NCI-H748 treated with DMSO at 0.1 percent for 48 hours (cell line): ENCODE results near the gene KIF25.
"Not testable (repeated sequence)": the region's sequence is repeated elsewhere in the genome, so short reads cannot be mapped to it uniquely, and the experiment has no call there.

ENCODE experiments used
- DNase-seq: peaks from one replicate; lab custom pipeline; 2025; lab: John Stamatoyannopoulos, UW

The KIF25 gene

DNA sequence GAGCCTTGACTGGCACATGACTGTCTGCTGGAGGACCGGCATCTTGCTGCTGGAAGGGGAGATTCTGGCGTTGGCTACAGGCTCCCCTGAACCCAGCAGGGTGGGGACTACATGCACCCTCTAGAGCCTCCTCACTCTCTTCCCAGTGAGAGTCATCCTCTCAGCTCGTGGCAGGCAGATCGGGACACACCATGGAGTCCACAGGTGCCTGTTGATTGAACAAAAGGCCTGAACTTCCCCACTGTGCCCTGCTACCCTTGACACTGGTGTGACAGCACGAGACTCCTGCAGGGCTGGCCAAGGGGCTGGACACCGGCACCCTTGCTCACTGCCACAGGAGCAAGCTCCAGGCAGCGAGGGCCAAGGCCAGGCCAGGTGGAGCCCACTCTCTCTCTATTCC lies 73.3 kb downstream of the KIF25 start:
- no peak for DNase-seq

DNA sequence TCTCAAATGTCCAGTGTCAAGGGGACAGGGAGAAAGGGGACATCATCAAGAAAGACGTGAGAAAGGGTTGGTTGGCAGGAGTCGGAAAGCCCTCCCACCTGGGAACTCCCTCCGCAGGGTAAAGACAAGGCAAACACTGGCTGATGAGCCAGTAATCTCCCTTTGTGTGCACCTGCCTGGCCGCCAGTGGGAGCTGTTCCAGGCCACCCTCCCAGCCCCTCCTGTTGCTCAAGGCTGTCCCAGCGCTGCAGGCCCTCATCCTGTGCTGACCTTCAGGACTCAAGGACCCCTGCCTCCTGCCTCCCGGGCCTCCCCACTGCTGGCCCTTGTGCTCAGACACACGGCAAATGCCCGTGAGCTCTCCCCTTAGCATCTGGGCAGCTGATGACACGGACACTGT lies 74.1 kb downstream of the KIF25 start:
- DNase-seq: no peak

DNA sequence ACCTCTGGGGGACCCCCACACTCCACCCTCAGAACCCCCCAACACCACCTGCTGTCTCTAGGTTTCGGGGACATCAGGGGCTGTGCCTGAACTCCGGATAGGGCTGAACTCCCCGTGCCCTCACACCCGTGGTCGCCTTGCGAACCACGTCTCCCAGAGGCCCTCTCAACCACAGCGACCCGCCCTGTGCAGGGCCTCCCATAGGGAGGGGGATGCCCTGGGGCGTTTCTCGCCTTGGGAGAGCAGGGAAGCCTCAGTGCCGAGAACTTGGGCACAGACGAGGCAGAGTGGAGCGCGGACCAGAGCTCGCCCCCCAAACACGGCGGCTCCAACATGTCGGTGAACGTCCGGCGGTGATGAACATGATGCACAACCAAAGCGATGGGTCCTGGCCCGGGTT lies 74.8 kb downstream of the KIF25 start:
- no peak for DNase-seq

DNA sequence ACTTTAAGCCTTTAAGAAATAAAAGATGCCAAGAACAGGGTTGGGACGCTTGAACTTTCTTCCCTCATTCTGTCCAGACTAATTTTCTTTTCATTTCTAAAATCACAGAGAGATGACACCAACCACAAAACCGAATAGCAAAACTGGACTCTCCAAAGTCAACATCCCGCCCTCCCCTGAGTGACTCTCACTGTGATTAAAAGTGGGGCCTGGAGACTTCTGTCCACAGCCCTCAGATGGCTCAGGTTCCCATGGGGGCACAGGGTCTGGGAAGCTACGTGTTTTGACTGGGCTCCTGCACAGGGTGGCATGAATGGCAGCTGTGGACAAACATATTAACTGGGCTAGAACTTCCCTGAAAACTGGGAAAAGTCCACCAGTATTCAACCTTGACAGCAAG lies 75.3 kb downstream of the KIF25 start:
- no peak for DNase-seq

DNA sequence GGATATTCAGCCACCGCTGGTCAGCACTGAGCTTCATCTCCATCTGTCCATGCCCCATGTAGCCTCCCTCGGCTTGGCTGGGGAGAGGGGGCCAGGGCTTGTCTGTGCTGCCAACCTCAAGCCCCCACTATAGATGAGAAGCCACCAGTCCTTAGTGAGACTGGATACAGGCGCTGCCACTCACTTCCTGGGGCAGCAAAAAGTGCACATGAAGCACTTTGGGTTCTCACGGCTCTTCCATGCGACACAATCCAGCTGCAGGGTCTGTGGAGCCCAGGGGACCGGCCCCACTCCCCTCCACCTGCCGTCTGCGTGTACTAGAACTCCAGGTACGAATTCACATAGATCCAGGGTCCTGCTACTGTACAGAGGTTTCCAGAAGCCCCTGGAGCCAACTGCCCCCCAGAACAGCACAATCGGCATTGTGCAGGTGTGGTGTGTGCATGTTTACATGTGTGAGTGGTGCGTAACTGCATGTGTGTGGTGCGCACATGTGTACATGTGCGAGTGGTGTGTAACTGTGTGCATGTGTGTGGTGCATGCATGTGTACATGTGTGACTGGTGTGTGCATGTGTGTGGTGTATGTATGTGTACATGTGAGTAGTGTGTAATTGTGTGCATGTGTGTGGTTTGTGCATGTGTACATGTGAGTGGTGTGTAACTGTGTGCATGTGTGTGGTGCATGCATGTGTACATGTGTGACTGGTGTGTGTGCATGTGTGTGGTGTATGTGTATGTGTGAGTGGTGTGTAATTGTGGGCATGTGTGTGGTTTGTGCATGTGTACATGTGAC lies 76.7 kb downstream of the KIF25 start:
- DNase-seq: no peak

DNA sequence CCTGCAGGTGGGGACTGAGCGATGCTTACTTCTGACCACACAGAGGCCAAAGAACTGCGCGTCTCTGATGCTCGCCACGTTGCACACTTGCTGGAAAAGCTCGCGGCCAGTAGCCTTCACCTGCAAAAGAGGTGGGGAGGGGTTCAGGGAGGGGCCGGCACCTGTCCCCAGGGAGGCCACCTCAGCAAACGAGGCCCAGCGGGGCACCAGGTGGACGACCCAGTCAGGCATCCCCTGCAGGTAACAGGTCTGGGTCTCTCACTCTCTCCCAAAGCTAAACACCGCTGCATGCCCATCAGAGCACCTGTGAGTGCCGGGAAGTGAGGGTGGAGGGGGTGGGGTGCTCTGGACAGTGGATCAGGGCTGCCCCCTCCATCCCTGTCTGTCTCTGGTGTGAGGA lies 77.7 kb downstream of the KIF25 start:
- no peak for DNase-seq

DNA sequence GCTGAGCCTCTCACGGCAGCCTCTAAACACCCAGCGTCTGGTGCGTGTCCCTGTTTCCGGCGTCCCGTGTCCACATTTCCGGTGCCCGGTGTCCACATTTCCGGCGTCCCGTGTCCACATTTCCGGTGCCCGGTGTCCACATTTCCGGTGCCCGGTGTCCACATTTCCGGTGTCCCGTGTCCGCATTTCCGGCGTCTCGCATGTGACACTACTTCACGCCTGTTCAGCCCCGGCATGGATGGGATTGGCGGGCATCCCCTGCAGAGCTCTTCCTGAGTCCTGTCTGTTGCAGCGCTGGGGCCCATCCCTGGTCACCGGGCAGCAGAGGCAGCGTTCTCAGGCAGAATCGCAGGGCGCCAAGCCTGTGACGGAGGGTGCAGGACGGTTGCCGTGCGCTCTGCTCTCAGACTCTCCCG lies 78.3 kb downstream of the KIF25 start:
- no peak for DNase-seq

DNA sequence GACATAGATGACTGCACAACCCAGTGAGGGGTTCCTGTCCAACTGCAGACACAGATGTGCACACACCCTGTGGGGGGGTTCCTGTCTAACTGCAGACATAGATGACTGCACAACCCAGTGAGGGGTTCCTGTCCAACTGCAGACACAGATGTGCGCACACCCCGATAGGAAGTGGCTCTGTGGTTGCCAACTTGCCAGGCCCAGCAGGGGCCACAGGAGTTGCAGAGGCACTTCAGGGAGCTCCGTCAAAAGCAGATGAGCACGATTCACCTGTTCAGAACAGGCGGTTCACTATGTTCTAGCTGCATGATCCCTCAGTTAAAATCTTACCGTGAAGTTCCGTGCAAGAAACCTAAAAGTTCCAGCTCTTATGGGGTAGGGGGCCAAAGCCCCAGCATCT lies 79.9 kb downstream of the KIF25 start:
- not testable (repeated sequence) for DNase-seq

DNA sequence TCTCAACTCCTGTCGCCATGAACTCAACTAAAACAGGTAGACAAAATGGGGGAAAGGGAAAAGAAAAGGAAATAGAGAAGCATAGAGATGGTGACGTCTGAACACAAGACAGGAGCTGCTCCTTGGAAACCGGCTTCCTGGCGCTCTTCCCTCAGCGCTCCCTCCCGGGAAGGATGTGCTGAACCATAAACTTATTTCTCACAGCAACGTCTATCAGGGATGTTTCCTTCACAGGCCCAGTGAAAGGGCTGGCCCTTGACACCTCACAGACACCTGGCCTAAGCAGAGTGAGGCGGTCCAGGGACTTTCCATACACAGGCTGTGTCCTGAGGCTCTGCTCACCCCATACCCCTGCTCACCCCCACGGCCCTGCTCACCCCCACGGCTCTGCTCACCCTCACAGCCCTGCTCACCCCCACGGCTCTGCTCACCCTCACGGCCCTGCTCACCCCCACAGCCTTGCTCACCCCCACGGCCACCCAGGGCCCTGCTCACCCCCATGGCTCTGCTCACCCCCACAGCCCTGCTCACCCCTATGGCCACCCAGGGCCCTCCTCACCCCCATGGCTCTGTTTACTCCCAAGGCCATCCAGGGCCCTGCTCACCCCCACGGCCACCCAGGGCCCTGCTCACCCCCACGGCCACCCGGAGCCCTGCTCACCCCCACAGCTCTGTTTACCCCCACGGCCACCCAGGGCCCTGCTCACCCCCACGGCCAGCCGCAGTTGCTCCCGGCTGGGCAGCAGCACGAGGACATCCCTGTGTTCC lies 80.9 kb downstream of the KIF25 start:
- no peak for DNase-seq

DNA sequence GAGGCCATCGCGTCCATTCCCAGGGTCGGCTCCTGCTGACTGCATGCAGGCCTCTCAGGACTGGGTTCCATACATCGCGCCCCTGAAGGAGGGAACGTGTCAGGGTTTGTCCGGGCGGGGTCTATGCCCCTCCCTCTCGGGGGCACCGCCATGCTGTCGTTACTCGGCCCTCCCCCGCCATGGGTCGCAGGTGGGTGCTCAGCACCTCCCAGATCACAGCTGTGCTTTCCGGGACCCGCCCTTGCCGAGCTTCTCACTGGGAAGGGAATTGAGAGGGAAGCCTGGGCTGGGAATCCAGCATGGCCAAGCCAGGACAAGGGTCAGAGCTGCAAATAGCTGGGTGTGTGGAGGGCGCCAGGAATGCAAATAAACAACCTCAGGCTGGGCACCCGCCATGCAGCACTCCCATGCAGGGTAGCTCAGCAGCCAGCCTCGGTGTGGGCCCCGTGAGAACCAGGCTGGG lies 81.5 kb downstream of the KIF25 start, which contains the start of gene FRMD1:
Gene FRMD1, minus strand, starts transcription at position 270 of the 463 bp plus-strand sequence. Its CDS starts 118 bp downstream, at position 152.
- DNase-seq: no peak

DNA sequence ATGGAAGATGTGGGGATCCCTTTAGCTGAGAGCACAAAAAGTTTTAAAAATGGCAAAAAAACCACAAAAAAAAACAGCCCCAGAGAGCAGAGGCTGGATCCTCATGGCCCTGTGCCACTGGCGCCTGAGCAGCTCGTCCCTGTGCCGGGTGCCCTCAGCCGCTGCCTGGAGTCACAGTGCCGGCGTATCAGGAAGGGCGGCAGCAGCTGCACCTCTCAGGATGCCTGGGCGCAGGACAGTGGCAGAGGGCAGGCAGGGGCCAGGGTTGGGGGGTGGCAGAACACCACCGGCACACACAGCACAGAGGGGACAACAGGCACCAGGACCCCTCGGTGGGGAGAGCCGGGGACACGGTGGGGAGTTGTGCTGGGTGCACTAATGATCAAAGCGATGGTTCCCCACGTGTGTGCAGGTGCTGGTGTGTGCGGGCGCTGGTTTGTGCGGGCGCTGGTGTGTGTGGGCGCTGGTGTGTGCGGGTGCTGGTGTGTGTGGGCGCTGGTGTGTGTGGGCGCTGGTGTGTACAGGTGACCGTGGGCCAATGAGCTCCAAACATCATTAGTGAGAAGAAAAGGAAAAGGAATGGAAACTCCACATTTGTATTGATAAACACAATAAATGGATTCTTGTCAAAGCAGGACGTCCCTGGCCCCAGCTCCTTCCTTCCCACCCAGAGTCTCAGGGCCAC lies 83.1 kb downstream of the KIF25 start:
- DNase-seq: no peak

DNA sequence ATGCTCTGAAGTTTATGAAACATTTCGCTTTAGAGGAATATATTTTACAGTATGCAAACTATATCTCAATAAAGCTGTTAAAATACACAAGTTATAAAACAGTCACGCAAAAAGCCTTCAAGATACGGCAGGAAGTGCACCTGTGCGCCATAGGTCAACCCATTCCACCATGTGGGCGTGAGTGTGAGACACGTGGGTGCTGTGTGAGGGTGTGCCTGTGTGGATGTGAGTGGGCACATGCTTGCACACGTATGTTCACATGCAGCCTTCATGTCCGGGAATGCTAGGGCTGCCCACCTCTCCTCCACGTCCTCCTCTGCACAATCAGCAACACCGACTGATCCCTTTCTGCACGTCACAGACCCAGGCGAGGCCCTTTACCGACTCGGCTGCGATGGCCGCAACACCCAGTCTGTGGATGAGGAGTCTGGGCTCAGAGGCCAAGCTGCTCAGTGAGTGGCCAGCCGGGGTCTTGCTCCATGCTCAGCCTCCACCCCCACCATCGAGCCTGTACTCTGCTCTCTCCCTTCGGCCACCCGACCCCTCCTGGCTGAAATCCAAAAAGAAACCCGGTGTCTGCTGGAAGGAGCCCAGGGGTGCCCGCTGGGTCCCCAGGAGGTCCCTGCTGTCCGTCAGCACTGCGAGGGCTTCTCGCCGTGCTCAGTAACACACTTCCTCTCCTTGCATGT lies 84.5 kb downstream of the KIF25 start:
- no peak for DNase-seq

DNA sequence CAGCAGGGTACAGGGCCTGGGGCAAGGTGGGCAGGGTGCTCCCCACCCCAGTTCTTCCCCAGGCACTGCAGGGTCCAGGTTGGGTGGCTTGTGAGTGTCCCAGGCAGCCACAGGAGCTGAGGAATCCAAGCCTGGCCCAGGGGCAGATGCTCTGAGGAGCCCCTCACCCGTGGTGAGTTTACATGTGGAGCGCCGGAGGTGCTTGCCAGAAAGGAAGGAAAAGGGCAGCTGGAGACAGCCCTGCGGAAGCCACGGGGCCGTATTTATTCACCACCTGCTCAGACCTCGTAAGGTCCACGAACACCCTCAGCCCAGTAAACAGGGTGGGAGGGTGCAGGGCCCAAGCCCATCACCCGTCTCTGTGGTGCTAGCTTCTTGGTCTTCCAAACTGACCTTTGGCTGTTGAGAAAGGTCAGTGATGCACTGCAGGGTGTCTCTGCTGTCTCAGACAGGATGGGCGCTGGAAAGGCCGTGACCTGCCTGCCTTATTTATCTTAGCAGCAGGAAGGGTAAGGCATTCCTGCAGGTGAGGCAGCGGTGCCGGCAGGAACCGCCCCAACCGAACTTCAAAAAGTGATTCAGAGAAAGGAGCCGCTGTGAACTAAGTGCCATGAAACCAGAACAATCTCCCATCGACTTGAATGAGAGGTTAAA lies 85.5 kb downstream of the KIF25 start:
- no peak for DNase-seq

DNA sequence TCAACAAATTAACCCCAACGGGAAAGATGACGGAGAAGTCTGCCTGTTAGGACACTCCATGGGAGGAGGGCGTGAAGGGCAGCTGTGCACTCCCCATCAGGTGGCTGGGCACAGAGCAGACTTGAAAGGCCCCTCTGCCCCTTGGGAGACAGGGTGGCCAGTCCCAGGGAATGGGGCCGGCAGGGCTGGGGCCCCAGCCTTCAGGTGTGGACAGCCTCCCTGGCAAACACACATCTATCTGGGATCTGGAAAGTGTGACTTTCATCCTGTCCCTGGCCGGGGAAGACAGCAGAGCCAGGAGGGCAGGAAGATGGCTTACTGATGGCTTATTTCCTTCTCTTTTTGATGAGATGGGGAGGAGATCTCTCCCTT lies 86.0 kb downstream of the KIF25 start:
- DNase-seq: peak; percentile 13

DNA sequence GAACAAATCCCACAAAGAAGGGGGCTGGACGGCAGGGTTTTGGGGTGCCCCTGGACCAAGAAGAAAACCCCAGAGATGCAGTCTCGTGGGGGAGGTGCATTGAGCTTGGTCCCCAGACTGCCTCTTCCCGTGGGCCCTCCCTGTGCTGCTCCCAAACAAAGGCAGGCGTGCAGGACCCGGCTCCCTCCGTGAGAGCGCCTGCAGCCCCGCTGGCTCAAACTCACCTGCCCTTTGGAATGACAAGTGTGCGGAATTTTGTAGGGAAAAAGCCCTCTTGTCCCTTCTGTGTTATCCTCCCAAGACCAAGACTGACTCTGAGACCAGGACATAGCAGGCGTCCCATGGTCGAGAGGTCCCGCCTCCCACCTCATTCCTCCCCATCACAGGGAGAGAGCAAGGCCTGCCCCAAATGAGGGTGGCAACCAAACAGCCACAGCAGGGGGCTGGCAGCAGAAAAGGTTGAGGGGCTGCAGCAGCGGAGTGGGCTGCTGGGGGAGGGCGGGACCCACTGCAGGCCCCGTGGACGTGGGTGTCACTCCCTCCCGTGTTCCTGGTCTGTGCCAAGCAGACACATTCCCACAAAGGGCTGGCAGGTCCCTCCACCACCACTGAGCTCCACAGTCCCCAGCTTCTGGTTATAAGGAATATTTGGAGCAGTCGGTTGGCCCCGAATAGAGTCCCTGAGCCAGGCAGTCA lies 87.1 kb downstream of the KIF25 start:
- no peak for DNase-seq

DNA sequence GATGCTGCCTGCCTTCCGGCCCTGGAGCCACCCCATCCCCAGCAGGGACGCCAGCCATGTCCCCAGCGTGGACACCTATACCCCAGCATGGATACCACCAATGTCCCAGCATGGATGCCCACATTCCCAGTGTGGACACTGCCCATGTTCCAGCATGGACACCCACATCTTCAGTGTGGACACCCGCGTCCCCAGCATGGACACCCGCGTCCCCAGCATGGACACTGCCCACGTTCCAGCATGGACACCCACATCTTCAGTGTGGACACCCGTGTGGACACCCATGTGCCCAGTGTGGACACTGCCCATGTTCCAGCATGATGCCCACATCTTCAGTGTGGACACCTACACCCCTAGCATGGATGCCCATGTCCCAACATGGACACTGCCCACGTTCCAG lies 88.6 kb downstream of the KIF25 start:
- DNase-seq: no peak

DNA sequence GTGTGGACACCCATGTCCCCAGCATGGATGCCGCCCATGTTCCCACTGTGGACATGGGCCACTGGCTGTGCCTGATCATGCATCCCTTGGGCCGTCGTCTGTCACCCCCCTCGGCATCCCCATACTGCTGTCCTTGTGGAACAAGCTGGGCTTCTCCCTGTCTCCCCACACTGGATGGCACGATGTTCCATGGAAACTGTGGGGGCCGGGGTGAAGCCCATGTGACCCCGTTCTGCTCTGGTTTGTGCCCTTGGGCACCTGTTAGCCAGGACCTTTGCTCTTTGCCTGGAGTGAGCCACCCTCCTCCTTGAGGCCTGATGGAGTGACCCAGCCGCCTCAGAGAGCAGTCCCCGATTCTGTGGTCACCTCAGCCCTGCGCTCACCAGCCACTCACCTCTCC lies 89.1 kb downstream of the KIF25 start:
- DNase-seq: no peak

DNA sequence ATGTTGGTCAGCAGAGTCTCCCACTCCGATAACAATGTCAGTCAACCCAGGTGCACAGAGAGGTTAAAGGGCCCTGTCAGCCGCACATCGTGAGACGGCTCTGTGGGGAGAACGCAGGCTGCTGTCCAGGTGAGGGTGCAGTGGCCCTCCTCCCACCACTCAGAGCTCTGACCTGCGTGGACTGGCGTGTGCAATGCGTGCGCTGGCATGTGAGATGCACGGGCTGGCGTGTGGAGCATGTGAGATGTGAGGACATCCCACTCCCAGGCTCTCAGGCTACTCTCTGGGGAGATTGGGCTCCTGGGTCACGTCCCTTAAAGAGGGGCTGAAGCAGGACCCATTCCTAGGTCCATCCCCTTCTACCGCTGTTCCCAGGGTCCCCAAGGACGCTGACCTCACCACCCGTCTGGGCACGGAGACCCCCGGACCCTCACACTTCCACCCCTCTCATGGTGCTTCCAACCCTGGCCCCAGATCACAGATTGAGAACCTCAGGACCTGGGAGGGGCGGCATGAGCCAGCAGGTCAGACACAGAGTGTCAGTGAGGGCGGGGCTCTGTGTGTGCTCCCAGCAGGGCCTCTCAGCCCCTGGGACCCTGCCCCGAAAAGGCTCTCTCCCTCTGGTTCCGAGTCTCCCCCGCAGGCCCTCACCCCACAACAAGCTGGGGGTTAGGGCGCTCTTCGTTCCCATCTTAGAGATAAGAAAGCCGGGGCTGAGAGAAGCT lies 90.1 kb downstream of the KIF25 start:
- DNase-seq: no peak

DNA sequence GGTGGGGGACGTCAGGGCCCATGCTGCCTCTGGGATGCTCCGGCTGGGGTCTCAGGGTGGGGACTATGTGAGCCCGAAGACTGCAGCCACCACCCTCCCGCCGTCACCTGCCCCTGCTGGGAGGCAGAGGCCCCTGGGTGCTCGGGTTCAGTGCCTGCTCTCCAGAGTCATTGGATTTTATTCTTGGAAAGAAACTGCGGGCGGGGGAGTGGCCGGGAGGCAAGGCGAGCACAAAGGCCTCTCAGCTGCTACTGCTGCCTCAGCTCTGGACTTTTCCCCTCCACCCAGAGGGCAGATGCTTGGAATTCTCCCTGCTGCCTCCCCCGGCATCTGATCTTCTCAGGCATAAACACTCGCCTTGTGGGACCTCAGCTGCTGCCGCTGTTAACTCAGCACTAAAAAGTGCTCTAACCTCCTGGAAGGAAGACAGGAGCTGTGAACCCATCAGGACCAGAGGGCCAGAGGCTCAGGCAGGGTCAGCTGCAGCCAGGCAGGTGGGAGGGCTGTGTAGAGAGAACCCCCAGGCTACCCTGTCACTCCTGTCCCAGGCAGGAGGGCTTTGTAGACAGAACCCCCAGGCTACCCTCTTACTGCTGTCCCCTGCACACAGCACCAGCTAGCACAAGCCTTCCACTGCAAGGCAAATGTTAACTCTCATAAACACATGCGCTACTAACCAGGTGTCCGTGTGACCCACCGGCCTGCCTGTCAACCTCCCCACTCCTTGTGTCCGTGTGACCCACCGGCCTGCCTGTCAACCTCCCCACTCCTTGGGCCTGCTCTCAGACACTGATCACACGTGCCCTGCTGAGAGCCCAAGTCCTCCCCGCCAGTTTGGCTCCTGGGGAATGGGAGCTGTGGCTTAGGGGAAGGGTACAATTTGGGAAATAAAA lies 90.9 kb downstream of the KIF25 start:
- DNase-seq: no peak
